ENCODE data around the gene SLC22A4. TPM values are rescaled to one million over a fixed set of nuclear protein-coding genes. Genes with fewer than 3 reads are reported as not detected.

The SLC22A4 gene
- polyA plus RNA-seq, 2 of the 4 experiments (the other 2 are of a cell fraction), result 3.2 to 4.6 TPM

GRCh38 chr5:132387640-132388117 lies 93.5 kb downstream of the SLC22A4 start (continued):
- TF ChIP-seq JUN (IDR thresholded peaks at IDR 0.05) (peak in 1 of 2 experiments; percentile 32; a peak in 1 of 5 replicates), ZFP36 (IDR thresholded peaks at IDR 0.05; ENCODE audit: borderline replicate concordance, partially characterized antibody) (no peak), RARB (CRISPR knock-in tag; IDR thresholded peaks at IDR 0.05) (no peak; the same call in 1 of the 2 replicates), ZSCAN20 (CRISPR knock-in tag; IDR thresholded peaks at IDR 0.05) (no peak), HOXA7 (CRISPR knock-in tag; IDR thresholded peaks at IDR 0.05) (no peak), ZC3H11A (IDR thresholded peaks at IDR 0.05) (no peak), POLR2AphosphoS2 (conservative IDR thresholded peaks at IDR 0.05; ENCODE audit: low read length) (no peak), BHLHE40 (IDR thresholded peaks at IDR 0.05; ENCODE audit: low read depth, low read length) (0 out of 2 replicates have a peak, but pooled peaks have one; percentile 40), PHF8 (IDR thresholded peaks at IDR 0.05; ENCODE audit: borderline replicate concordance, low read depth) (no peak), USF2 (IDR thresholded peaks at IDR 0.05) (no peak; the same call in 1 of the 2 replicates), GATA3 (IDR thresholded peaks at IDR 0.05; ENCODE audit: borderline replicate concordance) (no peak; the same call in 1 of the 2 replicates), MAFK (IDR thresholded peaks at IDR 0.05; ENCODE audit: partially characterized antibody) (no peak), REST (IDR thresholded peaks at IDR 0.05) (no peak), CBX8 (IDR thresholded peaks at IDR 0.05) (no peak), POLR2A (IDR thresholded peaks at IDR 0.05; ENCODE audit: low read length) (no peak), MAX (IDR thresholded peaks at IDR 0.05) (peak; percentile 50), CBX2 (IDR thresholded peaks at IDR 0.05; ENCODE audit: borderline replicate concordance, low read depth) (no peak), RFX5 (IDR thresholded peaks at IDR 0.05) (no peak), ELK1 (IDR thresholded peaks at IDR 0.05; ENCODE audit: low read depth, low read length) (no peak), CHD4 (IDR thresholded peaks at IDR 0.05; ENCODE audit: borderline replicate concordance) (no peak), HOXB5 (CRISPR knock-in tag; IDR thresholded peaks at IDR 0.05) (no peak)

- peak overlapping the region; percentile 79 for H3K4me2 ChIP-seq
- H3K27ac ChIP-seq, result peak overlapping the region; percentile 92 to 94
- H3K4me1 ChIP-seq, result peaks cover 66% of the 10 kb centered on the region
- POLR2A ChIA-PET, result interaction anchor here (0.7 to 4.5 kb wide), 6 partner anchors 23 to 327 kb away, joined by 3 to 49 read pairs (median 5); partner anchors contain the start of genes IRF1 and SLC22A4
- no peaks in the 10 kb centered on the region for H3K9me3 ChIP-seq
- CTCF ChIA-PET, result interaction anchor here (0.7 to 11.6 kb wide), 14 partner anchors 9 to 224 kb away, joined by 3 to 217 read pairs (median 6); partner anchors contain the start of genes SLC22A4 and SLC22A5
- DNase-seq (ENCODE audit: low read depth in 1 of 2, low spot score in 1 of 2), result no peak
- ATAC-seq, result no peak
- H3K4me3 ChIP-seq, result peak overlapping the region; percentile 19; the same call in 1 of the 3 replicates
- TF ChIP-seq FOSL2 (IDR thresholded peaks at IDR 0.05) (no peak), FOSL2 (CRISPR knock-in tag; IDR thresholded peaks at IDR 0.05) (no peak), MYC (IDR thresholded peaks at IDR 0.05; ENCODE audit: borderline replicate concordance, low read length) (no peak), RCOR1 (IDR thresholded peaks at IDR 0.05; ENCODE audit: low read depth, low read length) (no peak), JUNB (IDR thresholded peaks at IDR 0.05) (0 out of 2 replicates have a peak, but pooled peaks have one; percentile 7), ZSCAN20 (CRISPR knock-in tag; IDR thresholded peaks at IDR 0.05) (no peak), JUN (IDR thresholded peaks at IDR 0.05) (0 out of 5 replicates have a peak, but pooled peaks of 1 of the 2 experiments have one; percentile 3)
- 64% methylated on average over 8 of the region's 8 CpGs for WGBS (ENCODE audit: missing lambda C conversion rate)
- FAIRE-seq, result peak; percentile 70
These were observed 94.3 kb downstream of the SLC22A4 start for GRCh38 chr5:132388244-132389050.

Data from A549 (cell line).